MM.1S (cell line): ENCODE data around the gene LRRC56.

Experiments used
- CTCF ChIP-seq: fragments of 300-600 bp; sonication (generic); IDR thresholded peaks from 2 replicates; pipeline ENCODE4 v1.5.1; 2016; ENCODE audit warnings: antibody characterized with exemption, low read length, mixed read lengths
- EZH2 ChIP-seq: fragments of 300-600 bp; sonication (generic); optimal IDR thresholded peaks from 2 replicates; pipeline ENCODE3; 2017; ENCODE audit warnings: low read depth, mild to moderate bottlenecking, antibody characterized with exemption, low read length, mixed read lengths
- EZH2phosphoT487 ChIP-seq: fragments of 300-600 bp; sonication (generic); IDR thresholded peaks from 2 replicates; pipeline ENCODE4 v1.6.1; 2018; ENCODE audit warnings: antibody characterized with exemption, low read length

GRCh38 chr11:562046-562645, 24.8 kb downstream of the LRRC56 start:
- TF ChIP-seq CTCF (no peak), EZH2 (no peak), EZH2phosphoT487 (no peak)
